Activated CD4-positive, alpha-beta T cell treated with anti-CD3 and anti-CD28 coated beads for 36 hours (primary cell): ENCODE measurements around the gene PLA2G4F. TPM values are rescaled to one million over a fixed set of nuclear protein-coding genes. Genes with fewer than 3 reads are reported as not detected.

ENCODE experiments used
- ATAC-seq: fragments of 200-7000 bp; cut with Tn5 transposase; one replicate; pipeline ENCODE4 v1.10.0; 2021; ENCODE audit warnings: mild to moderate bottlenecking, moderate library complexity
- CTCF ChIA-PET: fragments of 350-600 bp; sonication (Branson Sonifier 250); formaldehyde crosslinking; loops from one replicate; lab custom pipeline; 2021; ENCODE audit warnings: antibody characterized with exemption; lab: Charles Lee
- POLR2A ChIA-PET: fragments of 350-600 bp; sonication (Branson Sonifier 250); formaldehyde crosslinking; loops from one replicate; lab custom pipeline; 2021; ENCODE audit warnings: antibody characterized with exemption, inconsistent platforms; lab: Charles Lee
- DNase-seq: peaks from one replicate; pipeline ENCODE4 v3.0.0-alpha.2; 2020
- H3K27ac Mint-ChIP-seq: one replicate; pipeline ENCODE4 v1.8.0; 2021; ENCODE audit warnings: mixed read lengths
- H3K27me3 Mint-ChIP-seq: one replicate; pipeline ENCODE4 v1.8.0; 2021; ENCODE audit warnings: mixed read lengths
- H3K36me3 Mint-ChIP-seq: one replicate; pipeline ENCODE4 v1.8.0; 2021; ENCODE audit warnings: low read depth, mixed read lengths
- H3K4me1 Mint-ChIP-seq: one replicate; pipeline ENCODE4 v1.8.0; 2021; ENCODE audit warnings: mixed read lengths
- H3K4me3 Mint-ChIP-seq: one replicate; pipeline ENCODE4 v1.8.0; 2021; ENCODE audit warnings: mild to moderate bottlenecking, moderate library complexity, mixed read lengths
- H3K9me3 Mint-ChIP-seq: one replicate; pipeline ENCODE4 v1.8.0; 2021; ENCODE audit warnings: low read depth, mixed read lengths
- intact Hi-C, 2 experiments: fragments of 100-400 bp; cut with DNase I in 1 of 2; cut with micrococcal nuclease in 1 of 2; formaldehyde crosslinking; loops; one replicate each; pipeline versions ENCODE4 v1.14.2 to v1.15.1; 2022 to 2024; cut with DNase I, micrococcal nuclease
- total RNA-seq, 2 experiments: library from RNA; stranded (reverse); gene quantifications; one replicate each; pipeline ENCODE4 v1.2.3, GENCODE V29; 2021

The PLA2G4F gene
- total RNA-seq, 2 experiments from 2014 or later, result not detected

DNA sequence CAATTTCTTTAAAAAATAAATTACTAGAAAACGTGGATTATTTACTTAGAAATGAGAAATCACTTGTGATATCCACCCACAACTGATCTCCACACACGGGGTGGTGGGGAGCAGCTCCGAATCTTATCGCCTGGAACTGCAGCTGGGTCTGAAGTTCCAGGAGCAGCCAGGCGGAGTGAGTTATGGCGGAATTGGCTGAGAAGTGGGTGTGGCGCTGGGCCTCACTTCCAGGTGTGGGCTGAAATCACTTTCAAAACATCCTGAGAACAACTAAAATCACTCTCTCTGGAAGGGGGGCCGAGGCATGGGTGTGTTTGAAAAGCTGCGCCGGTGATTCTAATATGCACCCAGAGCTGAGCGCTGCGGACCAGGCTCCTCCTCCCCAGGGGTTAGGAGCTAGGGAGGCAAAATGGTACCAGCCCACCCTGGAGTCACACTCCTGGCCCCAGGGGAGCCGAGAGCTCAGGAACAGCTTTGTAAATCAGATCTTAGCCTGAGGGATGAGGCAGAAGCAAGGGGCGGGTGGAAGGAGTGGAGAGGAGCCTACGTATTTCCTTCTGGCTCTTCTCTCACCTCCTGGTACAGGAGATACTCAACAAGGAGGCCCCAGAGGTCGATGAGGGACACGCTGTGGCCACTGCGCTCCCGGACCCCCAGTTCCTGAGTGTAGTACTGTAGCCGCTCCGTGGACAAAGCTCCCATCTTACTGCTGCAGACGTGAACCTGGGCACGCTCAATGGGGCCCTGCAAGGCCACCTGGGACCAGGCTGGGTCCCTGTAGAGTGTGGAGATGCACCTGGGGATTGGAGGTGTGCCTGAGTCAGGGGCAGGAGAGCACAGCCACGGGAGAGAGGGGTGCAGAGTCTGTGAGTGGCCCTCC lies 9.6 kb downstream of the PLA2G4F start:
- CTCF ChIA-PET, result interaction anchor here (2.5 kb wide), 1 partner anchor 9 kb away, joined by 8 read pairs; no protein-coding TSS in a partner anchor

DNA sequence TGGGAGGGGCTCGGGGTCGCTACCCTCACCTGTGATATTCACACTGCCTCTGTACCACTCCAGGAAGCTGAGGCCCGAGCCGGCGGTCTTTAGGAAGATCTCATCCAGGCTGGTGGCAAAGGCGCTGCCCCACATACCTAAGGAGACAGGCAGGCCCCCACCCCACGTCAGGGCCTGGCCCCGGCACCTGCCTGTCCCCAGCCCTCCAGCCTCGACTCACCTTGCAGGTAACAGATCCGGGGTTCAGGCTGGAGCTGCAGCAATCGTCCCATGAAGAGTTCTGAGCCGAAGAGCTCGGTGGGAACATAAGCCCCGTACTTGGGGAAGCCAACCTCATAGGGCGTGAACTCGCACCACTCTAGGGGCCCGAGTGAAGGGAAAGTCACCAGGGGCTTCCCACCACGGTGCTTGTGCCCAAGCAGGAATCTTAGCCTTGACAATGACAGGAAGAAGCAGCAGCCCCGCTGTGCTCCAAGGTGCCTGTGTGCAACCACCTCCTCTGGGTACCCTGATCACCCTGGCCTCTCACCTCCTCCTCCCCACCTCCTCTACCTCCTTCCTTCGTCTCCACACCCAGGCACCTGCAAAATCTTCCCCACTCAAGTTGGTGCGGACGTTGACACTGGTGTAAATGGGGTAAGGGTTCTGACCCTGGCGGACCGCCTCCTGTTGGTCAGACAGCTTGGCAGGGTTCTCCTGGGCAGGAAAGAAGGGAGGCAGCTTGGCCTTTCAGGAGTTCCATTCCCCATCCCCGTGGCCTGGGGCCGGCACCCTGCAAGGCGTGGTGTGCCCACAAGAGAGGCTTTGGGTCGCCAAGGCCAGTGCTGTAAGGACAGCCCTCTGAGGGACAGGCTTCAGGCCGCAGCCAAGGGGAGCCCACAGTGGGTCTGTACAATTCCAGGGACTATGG lies 10.6 kb downstream of the PLA2G4F start:
- no peak overlapping the region for H3K27ac Mint-ChIP-seq
- CTCF ChIA-PET, result interaction anchor here (2.5 kb wide), 1 partner anchor 8 kb away, joined by 8 read pairs; no protein-coding TSS in a partner anchor
- POLR2A ChIA-PET, result no interaction called here
- H3K9me3 Mint-ChIP-seq, result no peaks in the 10 kb centered on the region
- H3K4me1 Mint-ChIP-seq, result no peaks in the 10 kb centered on the region
- H3K36me3 Mint-ChIP-seq, result no peaks in the 10 kb centered on the region
- DNase-seq (no peak), ATAC-seq (no peak)
- intact Hi-C loops, result no loop called here
- H3K27me3 Mint-ChIP-seq, result no peaks in the 10 kb centered on the region
- no peak overlapping the region for H3K4me3 Mint-ChIP-seq

More for the DNA sequence above, 9.6 kb downstream of the PLA2G4F start:
- POLR2A ChIA-PET, result no interaction called here
- intact Hi-C loops, result no loop called here
- H3K27me3 Mint-ChIP-seq, result no peaks in the 10 kb centered on the region
- H3K4me1 Mint-ChIP-seq, result no peaks in the 10 kb centered on the region
- no peaks in the 10 kb centered on the region for H3K36me3 Mint-ChIP-seq
- no peak overlapping the region for H3K4me3 Mint-ChIP-seq
- DNase-seq (no peak), ATAC-seq (no peak)
- no peaks in the 10 kb centered on the region for H3K9me3 Mint-ChIP-seq
- H3K27ac Mint-ChIP-seq, result no peak overlapping the region

DNA sequence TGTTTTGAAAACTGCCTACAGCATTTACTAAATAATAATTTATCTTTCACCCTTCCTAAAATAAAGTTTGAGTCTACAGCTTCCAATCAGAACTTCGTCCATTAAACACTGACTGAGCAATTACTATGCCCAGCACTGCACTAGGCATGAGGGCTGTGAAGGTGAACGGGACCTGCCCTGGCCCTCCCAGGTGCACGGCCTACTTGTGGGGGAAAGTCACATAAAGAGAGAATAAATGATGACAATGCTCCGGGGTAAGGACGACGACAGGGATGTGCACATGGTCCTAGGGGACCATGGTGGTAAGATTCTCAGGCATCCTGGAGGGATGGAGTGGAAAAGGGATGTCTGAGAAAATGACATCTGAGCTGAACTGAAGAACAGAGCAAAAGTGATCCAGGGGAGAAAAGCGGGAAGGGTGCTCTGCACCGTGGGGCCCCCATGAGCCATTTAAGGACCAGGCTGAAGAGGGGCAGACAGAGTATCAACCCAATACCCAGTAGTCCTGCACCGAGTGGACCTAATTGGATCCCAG lies 11.5 kb downstream of the PLA2G4F start:
- H3K36me3 Mint-ChIP-seq, result no peaks in the 10 kb centered on the region

DNA sequence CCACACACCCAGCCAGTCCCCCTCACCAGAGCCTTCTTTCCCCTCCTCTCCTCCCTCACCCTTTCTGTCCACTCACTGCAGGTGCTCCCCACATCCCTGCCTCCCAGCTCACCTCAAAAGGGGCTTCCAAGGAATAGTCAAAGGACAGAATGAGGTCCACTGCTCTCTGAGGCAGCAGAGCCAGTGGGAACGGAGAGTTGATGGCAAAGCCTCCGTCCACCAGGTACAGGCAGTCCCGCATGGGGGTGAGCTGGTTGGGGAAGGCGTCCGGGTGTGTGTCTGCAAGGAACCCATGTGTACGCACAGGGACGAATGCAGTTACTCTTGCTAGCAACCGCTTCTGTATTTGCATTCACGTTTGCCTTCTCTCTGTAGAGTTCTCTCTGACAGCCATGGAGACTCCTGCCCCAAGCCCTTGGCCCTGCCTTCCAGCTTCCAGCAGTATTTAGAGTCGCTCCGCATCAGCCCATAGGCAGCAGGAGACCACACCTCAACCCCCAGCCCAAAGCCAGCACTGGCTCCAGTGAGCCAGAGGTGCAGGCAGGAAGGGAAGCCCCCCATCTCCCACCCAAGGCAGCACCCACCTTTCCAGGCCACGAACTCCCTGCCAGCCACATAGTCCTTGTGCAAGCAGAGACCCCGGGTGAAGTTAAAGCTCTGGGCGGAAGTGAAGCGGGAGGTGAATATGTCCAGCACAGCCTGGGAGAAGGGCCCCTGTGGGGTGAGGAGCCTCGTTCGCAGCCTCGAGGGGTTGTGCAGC lies 12.4 kb downstream of the PLA2G4F start:
- intact Hi-C loops, result no loop called here
- H3K4me1 Mint-ChIP-seq, result no peaks in the 10 kb centered on the region
- no peak overlapping the region for H3K4me3 Mint-ChIP-seq
- CTCF ChIA-PET, result interaction anchor here (0.5 kb wide), 1 partner anchor 60 kb away, joined by 3 read pairs; no protein-coding TSS in a partner anchor
- DNase-seq (peak; percentile 2), ATAC-seq (no peak)
- no peak overlapping the region for H3K27ac Mint-ChIP-seq
- H3K9me3 Mint-ChIP-seq, result no peaks in the 10 kb centered on the region
- POLR2A ChIA-PET, result no interaction called here
- H3K27me3 Mint-ChIP-seq, result no peaks in the 10 kb centered on the region
- H3K36me3 Mint-ChIP-seq, result no peaks in the 10 kb centered on the region

More for the DNA sequence above, 11.5 kb downstream of the PLA2G4F start:
- no peaks in the 10 kb centered on the region for H3K4me1 Mint-ChIP-seq
- ATAC-seq (no peak), DNase-seq (peak; percentile 1)
- no peak overlapping the region for H3K4me3 Mint-ChIP-seq
- H3K27me3 Mint-ChIP-seq, result no peaks in the 10 kb centered on the region
- H3K9me3 Mint-ChIP-seq, result no peaks in the 10 kb centered on the region
- ChIA-PET POLR2A (no interaction called here), CTCF (no interaction called here)
- intact Hi-C loops, result no loop called here
- no peak overlapping the region for H3K27ac Mint-ChIP-seq

DNA sequence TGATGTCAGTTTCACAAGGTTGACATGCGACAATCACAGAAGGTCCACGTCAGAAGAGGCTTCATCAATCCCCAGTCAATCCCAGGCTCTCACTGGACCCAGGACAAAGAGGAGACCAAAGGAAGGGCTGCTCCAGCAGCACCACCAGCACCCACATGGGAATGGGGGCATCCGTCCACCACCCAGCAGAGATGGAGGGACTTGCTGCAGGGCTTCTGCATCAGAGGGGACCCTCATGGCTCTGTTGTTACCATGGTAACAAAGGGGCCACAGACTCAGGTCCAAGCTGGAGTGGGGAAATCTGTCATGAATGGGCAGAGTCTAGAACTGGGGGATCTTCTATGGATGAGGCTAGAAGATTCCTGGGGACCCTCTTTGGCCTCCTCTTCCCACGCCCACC lies 13.1 kb downstream of the PLA2G4F start:
- Mint-ChIP-seq H3K4me3 (no peak overlapping the region), H3K27ac (no peak overlapping the region), H3K4me1 (no peaks in the 10 kb centered on the region), H3K9me3 (no peaks in the 10 kb centered on the region), H3K27me3 (no peaks in the 10 kb centered on the region), H3K36me3 (no peaks in the 10 kb centered on the region)
- intact Hi-C loops, result no loop called here
- ATAC-seq (no peak), DNase-seq (peak; percentile 1)
- POLR2A ChIA-PET, result no interaction called here
- CTCF ChIA-PET, result interaction anchor here (0.5 kb wide), 1 partner anchor 59 kb away, joined by 3 read pairs; no protein-coding TSS in a partner anchor

DNA sequence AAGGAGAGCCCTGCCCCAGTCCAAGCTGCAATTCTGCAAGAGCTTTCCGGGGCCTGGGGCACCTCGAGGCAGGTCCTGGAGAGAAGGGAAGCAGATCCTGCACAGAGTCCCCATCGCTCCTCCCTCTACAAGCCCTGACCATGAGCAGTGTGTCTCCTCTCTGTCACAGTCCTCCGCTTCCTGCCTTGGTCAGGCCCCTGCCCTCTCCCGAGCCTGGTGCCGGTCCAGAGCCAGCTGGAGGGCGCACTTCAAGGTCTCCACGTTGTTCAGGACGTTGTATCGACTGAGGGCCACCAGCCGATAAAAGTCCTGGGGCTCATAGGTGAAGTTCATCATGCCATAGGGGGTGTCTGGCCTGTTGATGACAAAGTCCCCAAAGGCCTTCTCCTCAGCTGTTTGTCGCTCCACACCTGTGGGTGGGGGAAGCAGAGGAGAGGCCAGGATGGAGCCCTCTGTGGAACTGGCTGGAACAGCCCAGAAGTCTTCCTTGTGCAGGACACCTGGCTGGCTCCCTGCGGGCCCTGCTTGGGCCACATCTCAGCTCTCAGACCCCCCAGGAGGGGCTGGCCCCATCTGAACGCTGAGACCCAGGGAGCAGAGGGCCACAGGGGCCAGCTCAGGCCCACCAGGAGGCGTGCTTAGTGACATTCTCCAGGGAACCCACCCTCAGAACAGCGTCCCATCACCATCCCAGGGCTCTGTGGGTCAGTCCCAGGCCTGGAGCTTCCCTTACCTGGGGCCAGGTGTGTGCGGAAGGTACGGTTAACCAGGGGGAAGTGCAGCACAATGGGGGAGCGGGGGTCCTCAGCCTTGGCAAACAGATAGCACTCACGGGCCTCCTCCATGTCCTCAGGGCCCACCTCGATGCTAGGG lies 14.4 kb downstream of the PLA2G4F start:
- intact Hi-C loops, result no loop called here
- Mint-ChIP-seq H3K9me3 (no peaks in the 10 kb centered on the region), H3K27ac (no peak overlapping the region), H3K27me3 (no peaks in the 10 kb centered on the region), H3K4me3 (no peak overlapping the region), H3K36me3 (no peaks in the 10 kb centered on the region), H3K4me1 (no peaks in the 10 kb centered on the region)
- CTCF ChIA-PET, result no interaction called here
- ATAC-seq (no peak), DNase-seq (peak; percentile 2)
- POLR2A ChIA-PET, result no interaction called here

DNA sequence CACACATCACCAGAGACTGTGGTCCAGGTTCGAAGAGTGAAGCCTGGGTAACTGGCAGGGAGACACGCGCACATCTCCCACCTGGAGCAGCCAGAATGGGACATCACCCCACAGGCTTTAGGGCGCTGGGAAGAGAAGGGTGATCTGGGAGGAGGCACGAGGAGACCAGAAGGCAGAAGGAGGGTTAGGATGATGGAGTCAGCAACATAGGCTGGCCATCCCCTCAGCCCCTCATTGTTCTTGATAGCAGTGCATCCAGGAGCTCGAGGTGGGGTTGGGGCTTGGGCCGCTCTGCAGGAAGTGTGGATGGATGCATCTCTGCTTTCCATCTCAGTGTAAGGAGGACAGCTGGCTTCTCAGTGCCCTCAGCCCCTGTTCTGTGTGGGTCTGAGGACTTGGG lies 15.2 kb downstream of the PLA2G4F start:
- ChIA-PET CTCF (no interaction called here), POLR2A (no interaction called here)
- Mint-ChIP-seq H3K27ac (no peak overlapping the region), H3K36me3 (no peaks in the 10 kb centered on the region), H3K4me3 (no peak overlapping the region), H3K4me1 (no peaks in the 10 kb centered on the region), H3K27me3 (no peaks in the 10 kb centered on the region), H3K9me3 (no peaks in the 10 kb centered on the region)
- DNase-seq (peak; percentile 3), ATAC-seq (no peak)
- intact Hi-C loops, result no loop called here

DNA sequence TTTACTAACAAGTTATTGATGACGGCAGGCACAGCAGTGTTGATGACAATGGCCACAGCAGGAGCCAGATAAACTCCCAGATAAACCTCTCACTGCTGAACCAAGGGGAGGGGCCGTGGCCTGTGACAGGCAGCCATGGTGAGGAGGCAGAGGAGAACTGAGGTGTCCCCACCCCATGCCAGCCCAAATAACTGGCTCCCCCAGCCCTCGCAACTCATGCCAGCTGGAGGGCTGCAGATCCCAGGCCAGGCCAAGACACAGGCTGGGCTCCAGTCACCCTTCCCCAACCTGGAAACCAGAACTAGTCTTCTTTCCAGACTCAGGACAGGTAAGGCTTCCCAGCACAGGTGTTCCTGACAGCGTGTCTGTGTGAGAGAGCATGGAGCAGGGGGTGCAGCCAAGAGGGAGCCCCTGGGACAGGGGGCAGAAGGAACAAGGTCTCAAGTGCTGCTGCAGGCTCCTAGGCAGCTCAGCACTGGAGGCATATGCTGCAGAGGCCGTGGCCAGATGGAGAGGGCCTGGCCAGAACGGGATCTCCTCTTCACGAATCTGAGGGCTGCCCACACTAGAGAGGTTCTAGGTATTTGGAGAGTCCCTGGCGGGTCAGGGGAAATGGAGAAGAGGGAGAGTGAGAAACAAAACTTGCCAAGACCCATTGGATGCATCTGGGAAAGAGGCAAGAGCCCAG lies 15.9 kb downstream of the PLA2G4F start:
- H3K27ac Mint-ChIP-seq, result no peak overlapping the region
- peak; percentile 2 for DNase-seq

DNA sequence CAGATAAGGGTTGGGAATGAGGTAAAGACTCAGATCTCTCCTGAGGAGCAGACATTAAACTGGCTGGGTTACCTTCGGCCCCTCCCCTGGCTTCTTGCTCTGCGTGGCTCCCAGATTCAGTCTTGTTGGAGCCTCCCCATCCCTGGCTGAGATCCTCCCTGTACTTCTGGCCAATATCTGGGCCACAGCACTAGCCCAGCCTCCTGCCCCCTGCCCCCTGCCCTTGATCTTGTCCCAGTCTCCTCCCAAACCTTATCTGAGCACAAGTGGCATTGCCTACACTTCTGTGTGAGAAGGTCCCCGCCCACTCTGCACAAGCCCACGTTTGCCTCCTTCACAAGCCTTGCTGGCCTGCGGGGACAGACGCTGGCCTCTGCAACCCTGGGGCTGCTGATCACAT lies 16.8 kb downstream of the PLA2G4F start:
- ChIA-PET CTCF (interaction anchor here (0.7 to 1.7 kb wide), 5 partner anchors 10 to 66 kb away, joined by 3 to 7 read pairs (median 3); no protein-coding TSS in a partner anchor), POLR2A (interaction anchor here (0.6 kb wide), 1 partner anchor 68 kb away, joined by 3 read pairs; no protein-coding TSS in a partner anchor)
- ATAC-seq (no peak), DNase-seq (peak; percentile 1)
- intact Hi-C loops, result no loop called here
- H3K9me3 Mint-ChIP-seq, result no peaks in the 10 kb centered on the region
- no peak overlapping the region for H3K4me3 Mint-ChIP-seq
- H3K36me3 Mint-ChIP-seq, result no peaks in the 10 kb centered on the region
- H3K27ac Mint-ChIP-seq, result no peak overlapping the region
- no peaks in the 10 kb centered on the region for H3K27me3 Mint-ChIP-seq
- H3K4me1 Mint-ChIP-seq, result no peaks in the 10 kb centered on the region

More for the DNA sequence above, 15.9 kb downstream of the PLA2G4F start:
- POLR2A ChIA-PET, result no interaction called here
- intact Hi-C loops, result no loop called here
- Mint-ChIP-seq H3K27me3 (no peaks in the 10 kb centered on the region), H3K36me3 (no peaks in the 10 kb centered on the region), H3K4me1 (no peaks in the 10 kb centered on the region), H3K9me3 (no peaks in the 10 kb centered on the region), H3K4me3 (no peak overlapping the region)
- CTCF ChIA-PET, result interaction anchor here (1.1 kb wide), 1 partner anchor 9 kb away, joined by 3 read pairs; no protein-coding TSS in a partner anchor
- ATAC-seq, result no peak
